SH-SY5Y (cell line): ENCODE measurements around the gene HAUS7.

ENCODE experiments used
- GATA2 ChIP-seq: IDR thresholded peaks from 2 replicates; pipeline ENCODE4 v1.6.1; 2011; ENCODE audit warnings: mild to moderate bottlenecking, low read depth, low read length
- GATA3 ChIP-seq: IDR thresholded peaks from 2 replicates; pipeline ENCODE4 v1.6.1; 2011; ENCODE audit warnings: low read depth, mild to moderate bottlenecking, low read length, moderate library complexity

- TF ChIP-seq GATA3 (no peak), GATA2 (no peak)
Observed at GRCh38 chrX:153443476-153444332, 26.7 kb downstream of the HAUS7 start.
